Ishikawa (cell line): ENCODE results near the gene PRIMPOL.
A peak's percentile ranks its signal among the peaks of the same experiment; 100 is the strongest.

Source experiments
- CEBPB ChIP-seq: IDR thresholded peaks from 2 replicates; pipeline ENCODE4 v1.6.1; 2012
- CREB1 ChIP-seq: IDR thresholded peaks from 2 replicates; pipeline ENCODE4 v1.6.1; 2012; ENCODE audit warnings: low read depth
- EGR1 ChIP-seq: IDR thresholded peaks from 2 replicates; pipeline ENCODE4 v1.6.1; 2012
- EP300 ChIP-seq: IDR thresholded peaks from 2 replicates; pipeline ENCODE4 v1.6.1; 2012; ENCODE audit warnings: borderline replicate concordance
- FOXM1 ChIP-seq: IDR thresholded peaks from 2 replicates; pipeline ENCODE4 v1.6.1; 2012; ENCODE audit warnings: low read depth, borderline replicate concordance
- NFIC ChIP-seq: IDR thresholded peaks from 2 replicates; pipeline ENCODE4 v1.6.1; 2012
- RAD21 ChIP-seq: IDR thresholded peaks from 2 replicates; pipeline ENCODE4 v1.6.1; 2012; ENCODE audit warnings: low read depth
- REST ChIP-seq: IDR thresholded peaks from 2 replicates; pipeline ENCODE4 v1.6.1; 2012; ENCODE audit warnings: low read depth, mild to moderate bottlenecking
- TAF1 ChIP-seq: IDR thresholded peaks from 2 replicates; pipeline ENCODE4 v1.6.1; 2012; ENCODE audit warnings: low read depth, mild to moderate bottlenecking
- TCF12 ChIP-seq: IDR thresholded peaks from 2 replicates; pipeline ENCODE4 v1.6.1; 2012; ENCODE audit warnings: low read depth
- TEAD4 ChIP-seq: IDR thresholded peaks from 2 replicates; pipeline ENCODE4 v1.6.1; 2012
- YY1 ChIP-seq: IDR thresholded peaks from 2 replicates; pipeline ENCODE4 v1.6.1; 2012; ENCODE audit warnings: low read depth
- ZBTB7A ChIP-seq: IDR thresholded peaks from 2 replicates; pipeline ENCODE4 v1.6.1; 2012; ENCODE audit warnings: low read depth
- TF ChIP-seq, protein P1 (sequence below): IDR thresholded peaks from 2 replicates; pipeline ENCODE4 v1.6.1; 2012
- TF ChIP-seq, protein P2 (sequence below): IDR thresholded peaks from 2 replicates; pipeline ENCODE4 v1.6.1; 2012

PRIMPOL gene

DNA sequence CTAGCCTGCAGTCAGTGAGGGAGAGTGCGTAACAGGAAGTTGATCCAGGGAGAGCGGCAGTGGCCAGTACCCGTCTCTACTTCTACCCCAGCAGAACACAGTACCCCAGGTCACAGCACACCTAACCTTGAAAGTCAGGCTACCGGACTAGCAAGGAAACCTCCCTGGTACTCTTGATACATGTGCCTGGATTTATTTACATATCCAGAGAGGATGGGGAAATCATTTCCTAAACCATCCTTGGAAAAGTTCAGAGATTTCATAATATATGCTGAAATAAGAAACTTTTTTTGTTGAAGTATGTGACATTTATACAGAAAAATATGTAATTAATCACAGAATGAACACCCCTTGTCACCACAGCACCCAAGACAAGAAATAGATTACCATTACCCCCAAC, 24.5 kb downstream of the PRIMPOL start:
- TF ChIP-seq NFIC (no peak), EP300 (no peak), FOXM1 (no peak), CEBPB (no peak), TAF1 (no peak), TEAD4 (no peak)
- TF ChIP-seq, protein P1, sequence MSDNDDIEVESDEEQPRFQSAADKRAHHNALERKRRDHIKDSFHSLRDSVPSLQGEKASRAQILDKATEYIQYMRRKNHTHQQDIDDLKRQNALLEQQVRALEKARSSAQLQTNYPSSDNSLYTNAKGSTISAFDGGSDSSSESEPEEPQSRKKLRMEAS = no peak
- TF ChIP-seq, protein P2, sequence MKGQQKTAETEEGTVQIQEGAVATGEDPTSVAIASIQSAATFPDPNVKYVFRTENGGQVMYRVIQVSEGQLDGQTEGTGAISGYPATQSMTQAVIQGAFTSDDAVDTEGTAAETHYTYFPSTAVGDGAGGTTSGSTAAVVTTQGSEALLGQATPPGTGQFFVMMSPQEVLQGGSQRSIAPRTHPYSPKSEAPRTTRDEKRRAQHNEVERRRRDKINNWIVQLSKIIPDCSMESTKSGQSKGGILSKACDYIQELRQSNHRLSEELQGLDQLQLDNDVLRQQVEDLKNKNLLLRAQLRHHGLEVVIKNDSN = no peak

DNA sequence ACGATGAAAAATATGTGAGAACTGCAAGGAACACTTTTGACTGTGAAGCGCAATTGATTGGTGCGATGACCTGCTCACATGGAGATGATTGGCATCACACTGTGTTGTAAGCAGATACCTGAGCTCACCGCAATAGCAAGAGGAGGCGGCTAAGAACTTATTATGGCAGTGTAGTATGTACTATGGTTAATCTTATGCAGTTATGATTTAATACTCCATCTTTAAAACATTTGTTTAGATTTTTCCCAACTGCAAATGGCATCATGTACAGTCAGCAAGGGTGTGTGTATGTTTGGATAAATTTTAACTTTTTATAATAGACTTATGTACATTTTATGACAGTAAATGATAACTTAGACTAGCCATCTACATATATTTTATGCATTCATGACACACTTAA, 25.5 kb downstream of the PRIMPOL start:
- TF ChIP-seq CREB1 = no peak
- no peak for TF ChIP-seq TCF12
- TF ChIP-seq TEAD4 = no peak
- TF ChIP-seq REST = no peak
- TF ChIP-seq EGR1 = no peak
- TF ChIP-seq FOXM1 = no peak
- no peak for TF ChIP-seq CEBPB
- TF ChIP-seq, protein P2 = no peak
- no peak for TF ChIP-seq RAD21
- TF ChIP-seq, protein P1 = no peak

- no peak for TF ChIP-seq RAD21
- no peak for TF ChIP-seq CREB1
- no peak for TF ChIP-seq CEBPB
- no peak for TF ChIP-seq REST
Observed at GRCh38 chr4:184675821-184676492, 26.4 kb downstream of the PRIMPOL start.

GRCh38 chr4:184680698-184681097, 31.2 kb downstream of the PRIMPOL start:
- TF ChIP-seq REST (no peak), TCF12 (no peak), EGR1 (no peak), CEBPB (peak; percentile 51; the same call in 1 of the 2 replicates), NFIC (no peak), TEAD4 (no peak), RAD21 (no peak), YY1 (no peak), CREB1 (no peak)

DNA sequence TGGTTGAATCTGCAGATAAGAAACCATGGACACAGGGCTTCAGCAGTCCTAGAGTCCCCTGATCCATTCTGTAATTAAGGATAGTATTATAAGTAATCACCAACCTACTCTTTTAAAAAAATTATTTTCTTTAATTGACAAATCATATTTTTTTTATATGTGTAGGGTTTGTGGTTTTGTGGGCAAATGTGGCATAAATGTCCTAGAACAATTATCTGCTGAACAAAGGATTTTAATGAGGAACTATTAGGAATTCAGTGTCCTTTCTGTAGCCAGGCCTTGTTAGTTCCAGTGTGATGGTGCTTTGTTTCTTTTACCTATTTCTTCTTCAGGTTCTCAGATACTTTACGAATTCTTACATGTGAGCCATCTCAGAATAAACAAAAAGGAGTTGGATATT, 32.4 kb downstream of the PRIMPOL start:
- no peak for TF ChIP-seq CEBPB
- no peak for TF ChIP-seq FOXM1
- no peak for TF ChIP-seq TEAD4
- TF ChIP-seq, protein P2 = no peak
- TF ChIP-seq, protein P1 = no peak
- no peak for TF ChIP-seq NFIC
- TF ChIP-seq YY1 = no peak
- no peak for TF ChIP-seq TCF12
- no peak for TF ChIP-seq TAF1
- no peak for TF ChIP-seq CREB1
- no peak for TF ChIP-seq REST
- no peak for TF ChIP-seq ZBTB7A
- no peak for TF ChIP-seq EGR1
- TF ChIP-seq EP300 = no peak
- TF ChIP-seq RAD21 = no peak
